NCI-H1105 treated with DMSO at 0.1 percent for 48 hours (cell line): ENCODE measurements around the gene TMEM178B.
"Not testable (repeated sequence)": the region's sequence is repeated elsewhere in the genome, so short reads cannot be mapped to it uniquely, and the experiment has no call there.

Experiments
- DNase-seq: peaks from one replicate; lab custom pipeline; 2025; lab: John Stamatoyannopoulos, UW

TMEM178B gene

DNA sequence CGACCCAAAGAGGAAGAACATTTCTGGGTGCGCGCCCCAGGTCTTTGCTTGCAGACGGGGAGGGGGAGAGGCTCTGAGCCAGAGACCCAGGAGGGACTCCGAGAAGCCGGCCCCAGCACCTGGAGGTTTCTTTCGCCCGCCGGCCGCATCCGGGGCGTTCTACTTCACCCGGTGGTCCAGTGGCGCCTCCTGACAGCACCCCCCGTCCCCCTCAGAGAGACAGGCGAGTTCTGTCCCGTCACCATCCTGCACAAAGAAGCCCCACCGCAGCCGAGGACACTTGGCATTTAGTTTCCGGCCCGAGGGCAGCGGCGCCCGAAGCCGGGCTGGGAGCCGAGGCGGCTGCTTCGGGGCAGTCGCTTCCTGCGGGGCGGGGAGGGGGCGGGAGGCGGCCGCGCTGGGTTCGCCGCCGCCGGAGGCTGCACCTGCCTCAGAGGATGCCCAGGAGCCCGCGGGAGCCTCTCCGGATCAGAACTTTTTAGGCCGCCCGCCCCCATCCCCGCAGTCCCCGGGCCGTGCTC lies at the start of gene TMEM178B:
TSS of gene TMEM178B (plus strand) at position 424 of the 521 bp plus-strand sequence.
- peak; percentile 39 for DNase-seq

DNA sequence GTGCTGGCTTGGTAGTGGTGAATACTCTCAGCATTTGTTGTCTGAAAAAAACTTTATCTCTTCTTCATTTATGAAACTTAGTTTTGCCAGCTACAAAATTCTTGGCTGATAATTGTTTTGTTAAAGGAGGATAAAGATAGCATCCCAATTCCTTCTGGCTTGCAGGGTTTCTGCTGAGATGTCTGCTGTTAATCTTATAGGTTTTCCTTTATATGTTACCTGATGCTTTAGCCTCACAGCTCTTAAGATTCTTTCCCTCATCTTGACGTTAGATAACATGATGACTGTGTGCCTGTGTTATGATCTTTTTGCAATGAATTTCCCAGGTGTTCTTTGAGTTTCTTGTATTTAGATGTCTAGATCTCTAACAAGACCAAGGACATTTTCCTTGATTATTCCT lies 49.2 kb upstream of the TMEM178B start:
- no peak for DNase-seq

DNA sequence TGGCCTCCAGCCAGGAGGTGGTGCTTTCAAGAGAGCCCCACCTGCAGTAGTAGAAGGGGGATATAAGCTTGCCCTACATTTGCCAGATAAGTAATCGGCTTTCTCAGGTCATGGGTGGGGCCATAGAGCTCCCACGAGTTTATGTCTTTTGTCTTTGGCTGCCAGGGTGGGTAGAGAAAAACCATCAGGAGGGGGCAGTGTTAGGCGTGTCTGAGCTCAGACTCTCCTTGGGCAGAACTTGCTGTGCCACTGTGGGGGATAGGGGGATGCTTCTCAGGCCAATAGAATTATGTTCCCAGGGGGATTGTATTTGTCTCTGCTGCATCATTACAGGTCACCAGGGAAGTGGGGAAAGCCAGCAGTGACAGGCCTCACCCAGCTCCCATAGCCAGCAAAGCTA lies 46.8 kb upstream of the TMEM178B start:
- DNase-seq = no peak

DNA sequence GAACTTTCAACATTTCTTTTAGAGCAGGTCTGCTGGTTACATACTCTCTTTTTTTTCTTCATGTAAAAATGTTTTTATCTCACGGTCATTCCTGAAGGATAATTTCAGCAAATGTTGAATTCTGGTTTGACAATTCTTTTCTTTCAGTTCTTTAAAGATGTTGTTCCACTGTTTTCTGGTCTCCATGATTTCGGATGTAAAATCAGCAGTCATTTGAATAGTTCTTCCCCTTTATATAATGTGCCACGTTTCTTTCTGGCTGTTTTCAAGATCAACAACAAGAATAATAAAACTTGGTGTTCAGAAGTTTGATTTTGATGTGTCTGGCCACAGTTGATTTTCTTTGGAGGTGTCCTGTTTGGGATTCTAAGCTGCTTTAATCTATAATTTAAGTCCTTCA lies 45.1 kb upstream of the TMEM178B start:
- no peak for DNase-seq

DNA sequence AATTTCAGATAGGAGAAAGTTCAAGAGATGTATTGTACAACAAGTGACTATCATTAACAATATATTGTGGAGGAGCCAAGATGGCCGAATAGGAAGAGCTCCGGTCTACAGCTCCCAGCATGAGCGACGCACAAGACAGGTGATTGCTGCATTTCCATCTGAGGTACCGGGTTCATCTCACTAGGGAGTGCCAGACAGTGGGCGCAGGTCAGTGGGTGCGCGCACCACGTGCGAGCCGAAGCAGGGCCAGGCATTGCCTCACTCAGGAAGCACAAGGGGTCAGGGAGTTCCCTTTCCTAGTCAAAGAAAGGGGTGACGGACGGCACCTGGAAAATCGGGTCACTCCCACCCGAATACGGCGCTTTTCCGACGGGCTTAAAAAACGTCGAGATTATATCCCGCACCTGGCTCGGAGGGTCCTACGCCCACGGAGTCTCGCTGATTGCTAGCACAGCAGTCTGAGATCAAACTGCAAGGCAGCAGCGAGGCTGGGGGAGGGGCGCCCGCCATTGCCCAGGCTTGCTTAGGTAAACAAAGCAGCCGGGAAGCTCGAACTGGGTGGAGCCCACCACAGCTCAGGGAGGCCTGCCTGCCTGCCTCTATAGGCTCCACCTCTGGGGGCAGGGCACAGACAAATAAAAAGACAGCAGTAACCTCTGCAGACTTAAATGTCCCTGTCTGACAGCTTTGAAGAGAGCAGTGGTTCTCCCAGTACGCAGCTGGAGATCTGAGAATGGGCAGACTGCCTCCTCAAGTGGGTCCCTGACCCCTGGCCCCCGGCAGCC lies 41.1 kb upstream of the TMEM178B start:
- DNase-seq = not testable (repeated sequence)

DNA sequence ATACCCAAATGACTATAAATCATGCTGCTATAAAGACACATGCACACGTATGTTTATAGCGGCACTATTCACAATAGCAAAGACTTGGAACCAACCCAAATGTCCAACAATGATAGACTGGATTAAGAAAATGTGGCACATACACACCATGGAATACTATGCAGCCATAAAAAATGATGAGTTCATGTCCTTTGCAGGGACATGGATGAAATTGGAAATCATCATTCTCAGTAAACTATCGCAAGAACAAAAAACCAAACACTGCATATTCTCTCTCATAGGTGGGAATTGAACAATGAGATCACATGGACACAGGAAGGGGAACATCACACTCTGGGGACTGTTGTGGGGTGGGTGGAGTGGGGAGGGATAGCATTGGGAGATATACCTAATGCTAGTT lies 35.8 kb upstream of the TMEM178B start:
- not testable (repeated sequence) for DNase-seq

DNA sequence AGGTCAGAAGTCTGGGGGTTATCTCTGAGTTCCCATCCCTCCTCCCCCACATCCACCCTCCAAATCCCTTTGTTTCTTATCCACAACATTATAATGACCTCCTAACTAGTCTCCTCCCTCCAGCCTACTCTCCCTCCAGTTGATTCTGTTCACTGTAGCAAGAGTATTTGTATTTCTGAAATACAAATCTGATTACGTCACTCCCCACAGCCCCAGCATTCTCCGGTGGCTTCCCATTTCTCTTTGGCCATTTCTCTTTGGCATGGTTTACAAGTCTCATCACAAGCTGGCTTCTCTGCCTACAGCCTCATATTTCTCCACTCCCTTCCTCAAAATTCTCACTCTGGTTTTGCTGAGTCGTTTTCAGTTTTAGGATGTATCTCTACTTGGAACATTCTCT lies 34.5 kb upstream of the TMEM178B start:
- no peak for DNase-seq

DNA sequence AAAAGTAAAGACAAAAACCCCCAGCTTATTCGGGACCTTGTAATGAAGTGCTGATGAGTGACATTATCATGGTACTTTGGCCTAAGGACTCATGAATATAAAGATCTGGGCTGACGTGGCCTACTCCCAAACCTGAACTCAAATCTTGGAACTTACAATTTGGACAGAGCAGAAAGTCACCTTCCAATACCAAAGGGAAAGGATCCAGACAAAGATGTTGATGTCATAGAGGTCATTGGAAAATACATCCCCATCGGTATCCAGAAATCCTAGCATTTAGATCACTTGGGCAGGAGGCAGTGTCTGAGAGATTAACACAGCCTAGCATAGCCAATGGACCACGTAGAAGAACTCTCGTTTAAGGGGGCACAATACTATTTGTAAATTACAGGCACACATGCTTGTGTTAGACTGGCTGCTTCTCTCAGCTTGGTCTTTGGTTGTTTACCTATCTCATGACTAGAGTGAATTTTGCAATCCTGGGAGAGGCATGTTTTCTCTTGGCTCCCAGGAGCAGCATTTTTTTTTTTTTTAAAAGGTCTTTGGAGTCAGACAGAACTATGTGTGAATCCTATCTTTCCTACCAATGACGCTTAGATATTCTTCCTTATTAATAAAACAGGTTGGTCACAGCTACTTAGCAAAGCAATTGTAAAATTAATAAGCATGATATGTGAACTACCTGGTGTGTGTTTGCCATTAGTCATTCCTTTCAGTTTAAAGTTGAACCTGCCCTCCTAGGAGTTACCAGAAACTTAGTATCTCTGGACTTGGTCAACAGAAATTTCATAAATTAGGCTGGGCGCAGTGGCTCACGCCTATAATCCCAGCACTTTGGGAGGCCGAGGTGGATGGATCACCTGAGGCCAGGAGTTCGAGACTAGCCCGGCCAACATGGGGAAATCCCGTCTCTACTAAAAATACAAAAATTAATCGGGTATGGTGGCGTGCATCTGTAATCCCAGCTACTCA lies 31.4 kb upstream of the TMEM178B start:
- DNase-seq = no peak

DNA sequence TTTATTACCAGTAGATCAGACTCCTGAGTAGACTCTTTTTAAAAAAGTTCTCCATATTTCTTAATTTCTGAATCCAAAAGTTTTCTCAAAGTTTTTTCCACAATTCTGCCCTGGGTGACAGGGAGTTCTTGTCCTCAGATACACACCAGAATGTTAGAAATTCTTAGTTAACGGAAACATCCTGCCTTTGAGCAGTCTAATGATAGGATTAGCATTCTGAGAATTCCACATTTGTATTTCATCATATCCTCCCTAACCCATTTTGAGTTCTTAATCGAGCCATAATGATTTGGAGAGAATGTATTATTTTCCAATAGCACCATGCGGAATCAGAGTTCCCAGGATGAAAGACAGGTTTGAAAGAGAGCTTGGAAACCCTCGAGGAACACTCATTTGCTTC lies 30.2 kb upstream of the TMEM178B start:
- no peak for DNase-seq

DNA sequence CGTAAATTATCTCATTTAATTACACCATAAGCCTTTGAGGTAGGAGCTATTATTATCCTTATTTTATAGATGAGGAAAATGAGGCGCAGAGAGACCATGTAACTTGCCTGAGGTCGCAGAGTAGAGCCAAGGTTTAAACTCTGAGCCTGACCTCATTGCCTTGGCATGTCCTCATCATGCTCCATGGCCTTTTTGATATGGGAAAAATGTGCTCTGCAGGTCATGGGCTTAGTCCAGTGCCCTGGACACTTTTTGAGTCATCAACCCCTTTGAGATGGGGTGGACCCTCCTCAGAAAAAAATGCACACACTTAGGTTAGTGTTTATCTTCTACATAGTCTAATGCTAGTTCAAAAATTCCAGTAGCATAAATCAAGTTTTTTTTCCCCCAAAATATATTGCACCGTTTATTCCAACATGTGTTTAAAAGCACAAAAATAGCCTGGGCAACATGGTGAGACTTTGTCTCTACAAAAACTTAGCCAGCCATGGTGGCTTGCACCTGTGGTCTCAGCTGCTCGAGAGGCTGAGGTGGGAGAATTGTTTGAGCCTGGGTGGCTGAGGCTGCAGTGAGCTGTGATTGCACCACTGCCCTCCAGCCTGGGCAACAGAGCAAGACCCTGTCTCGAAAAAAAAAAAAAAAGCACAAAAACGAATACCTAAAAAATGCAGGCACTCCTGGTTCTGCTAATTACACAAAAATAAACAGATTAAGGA lies 28.6 kb upstream of the TMEM178B start:
- DNase-seq = no peak

DNA sequence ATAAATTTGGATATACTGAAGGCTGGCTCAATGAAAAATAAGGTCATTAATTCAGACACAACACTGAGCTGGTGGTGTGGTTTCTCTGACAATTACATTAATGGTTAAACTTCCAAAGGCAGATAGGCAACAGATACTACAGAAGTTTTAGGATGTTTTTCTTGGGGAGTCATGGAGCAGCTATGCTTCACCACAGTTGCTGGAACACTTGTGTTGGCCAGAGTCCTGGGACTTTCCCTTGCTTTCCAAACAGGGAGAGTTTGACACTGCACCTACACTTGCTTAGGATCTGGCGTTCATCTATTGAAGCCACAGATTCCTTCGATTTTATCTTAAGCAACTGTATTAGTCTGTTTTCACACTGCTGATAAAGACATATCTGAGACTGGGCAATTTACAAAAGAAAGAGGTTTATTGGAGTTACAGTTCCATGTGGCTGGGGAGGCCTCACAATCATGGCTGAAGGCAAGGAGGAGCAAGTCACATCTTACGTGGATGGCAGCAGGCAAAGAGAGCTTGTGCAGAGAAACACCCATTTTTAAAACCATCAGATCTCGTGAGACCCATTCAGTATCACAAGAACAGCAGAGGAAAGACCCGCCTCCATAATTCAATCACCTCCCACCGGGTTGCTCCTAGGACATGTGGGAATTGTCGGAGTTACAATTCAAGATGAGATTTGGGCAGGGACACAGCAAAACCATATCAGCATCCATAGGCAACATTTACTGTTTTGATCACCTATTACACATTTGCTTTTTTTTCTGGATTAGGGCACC lies 27.8 kb upstream of the TMEM178B start:
- no peak for DNase-seq

DNA sequence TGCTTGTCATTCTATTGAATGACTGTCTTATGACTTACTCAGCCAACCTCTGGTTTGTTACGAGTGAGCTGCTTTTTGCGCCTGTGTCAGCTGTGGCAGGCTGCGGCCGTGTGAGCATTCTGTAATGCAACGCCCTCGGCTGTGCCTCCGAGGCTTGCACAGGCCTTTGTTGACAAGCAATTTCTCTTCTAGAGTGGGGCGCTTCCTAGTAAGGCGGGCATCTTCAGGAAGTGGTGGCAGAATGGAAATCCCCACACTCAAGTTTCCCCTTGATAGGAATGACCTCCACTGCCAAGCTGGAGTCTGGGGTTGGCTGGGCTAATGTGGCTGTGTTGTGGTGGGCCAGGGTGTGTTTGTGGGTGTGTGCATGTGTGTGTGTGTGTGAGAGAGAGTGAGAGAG lies 20.2 kb upstream of the TMEM178B start:
- no peak for DNase-seq

DNA sequence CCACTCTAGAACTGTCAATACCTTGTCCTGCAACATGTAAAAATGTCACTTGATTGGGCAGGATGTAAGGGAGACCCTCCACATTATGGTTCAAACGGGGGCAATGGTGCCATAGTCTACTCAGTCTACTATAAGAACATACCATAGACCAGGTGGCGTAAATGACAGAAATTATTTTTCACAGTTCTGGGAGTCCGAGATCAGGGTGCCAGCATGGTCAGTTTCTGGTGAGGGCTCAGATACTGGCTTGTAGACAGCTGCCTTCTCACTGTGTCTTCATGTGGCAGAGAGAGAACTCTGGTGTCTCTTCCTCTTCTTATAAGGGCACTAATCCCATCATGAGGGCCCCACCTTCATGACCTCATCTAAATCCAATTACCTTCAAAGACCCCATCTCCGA lies 18.7 kb upstream of the TMEM178B start:
- DNase-seq = no peak

DNA sequence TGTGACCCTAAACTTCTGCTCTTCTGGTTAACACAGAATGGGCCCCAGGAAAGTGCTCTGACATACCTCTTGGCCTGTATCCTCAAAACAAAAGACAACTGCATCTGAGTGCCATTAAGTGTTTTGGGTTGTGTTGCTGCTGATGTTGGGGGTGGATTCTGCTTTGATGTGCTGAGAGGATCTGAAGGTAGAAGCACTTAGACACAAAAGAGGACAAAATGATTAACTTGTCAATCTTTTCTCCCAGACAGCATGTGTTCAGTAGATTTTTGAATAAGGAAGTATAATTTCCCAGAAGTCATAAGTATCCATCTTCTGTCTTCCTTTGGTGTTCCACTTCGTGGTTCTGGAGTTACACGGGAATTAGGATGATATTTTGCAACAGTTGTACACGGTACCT lies 16.1 kb upstream of the TMEM178B start:
- DNase-seq = no peak

DNA sequence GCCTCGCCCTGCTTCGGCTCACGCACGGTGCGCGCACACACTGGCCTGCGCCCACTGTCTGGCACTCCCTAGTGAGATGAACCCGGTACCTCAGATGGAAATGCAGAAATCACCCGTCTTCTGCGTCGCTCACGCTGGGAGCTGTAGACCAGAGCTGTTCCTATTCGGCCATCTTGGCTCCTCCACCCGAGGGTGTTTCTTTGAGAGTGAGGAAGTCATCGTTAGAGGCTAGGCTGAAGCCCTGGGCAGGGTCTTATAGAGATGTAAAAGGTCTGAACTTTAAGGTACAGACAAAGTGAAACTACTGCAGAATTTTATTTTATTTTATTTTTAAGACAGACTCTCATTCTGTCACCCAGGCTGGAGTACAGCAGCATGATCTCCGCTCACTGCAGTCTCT lies 6.0 kb upstream of the TMEM178B start:
- peak; percentile 4 for DNase-seq

DNA sequence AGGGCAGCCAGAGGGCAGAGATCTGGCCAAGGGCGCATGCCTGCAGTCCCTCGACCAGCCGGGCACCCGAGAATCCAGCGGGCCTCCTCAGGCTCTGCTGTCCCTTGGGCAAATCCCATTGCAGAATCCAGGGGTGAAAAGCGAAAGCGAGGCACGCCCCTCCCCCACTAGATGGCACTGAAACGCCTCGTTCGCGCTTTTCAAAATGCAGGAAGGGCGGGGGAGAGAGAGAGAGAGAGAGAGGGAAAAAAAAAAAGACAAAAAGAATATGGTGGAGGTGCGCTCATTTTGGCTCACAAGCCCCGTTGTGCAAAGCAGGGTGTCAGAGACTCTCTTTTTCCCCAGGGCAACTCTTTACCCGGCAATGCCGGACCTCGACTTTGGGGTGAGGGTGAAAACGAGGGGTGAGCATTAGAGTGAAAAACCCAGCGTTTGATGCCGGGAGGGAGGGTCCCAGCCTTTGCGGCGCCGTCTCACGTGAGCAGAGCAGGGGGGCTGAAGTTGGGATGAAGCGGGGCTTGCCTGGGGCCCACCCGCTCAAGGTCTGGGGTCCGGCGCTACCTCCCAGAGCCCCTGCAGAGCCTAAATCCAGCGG lies 2.5 kb upstream of the TMEM178B start:
- peak; percentile 86 for DNase-seq

DNA sequence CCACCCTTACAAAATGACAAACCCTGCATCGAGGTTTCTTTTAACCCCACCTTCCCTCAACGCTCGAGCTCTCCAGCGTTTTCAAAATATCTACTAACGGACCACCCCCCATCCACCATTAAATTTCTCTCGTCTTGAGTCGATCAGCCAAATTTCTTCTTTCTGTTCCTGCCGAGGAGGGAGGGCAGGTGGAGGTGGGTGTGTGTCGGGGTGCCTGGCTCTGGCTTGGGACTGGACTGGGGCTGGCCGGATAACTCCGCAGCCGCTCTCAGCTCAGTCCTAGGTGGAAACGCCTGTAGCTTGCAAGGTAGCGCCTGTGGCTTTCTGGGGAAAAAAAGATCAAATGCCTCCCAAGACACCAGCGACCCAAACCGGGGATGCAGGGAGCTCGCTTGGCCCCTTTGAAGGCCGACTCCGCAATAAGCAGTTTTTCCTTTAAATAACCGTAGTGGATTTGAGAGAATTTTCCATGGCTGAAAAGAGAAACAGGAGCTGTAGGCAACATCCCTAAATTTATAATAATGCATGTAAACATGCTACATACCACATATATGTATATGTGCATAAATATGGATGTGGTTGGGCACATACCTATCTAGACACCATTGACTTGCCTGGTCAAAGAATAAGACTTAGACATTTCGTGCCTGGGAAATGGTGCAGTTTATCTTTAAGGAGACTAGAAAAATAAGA lies 1.9 kb upstream of the TMEM178B start:
- DNase-seq = peak; percentile 62

DNA sequence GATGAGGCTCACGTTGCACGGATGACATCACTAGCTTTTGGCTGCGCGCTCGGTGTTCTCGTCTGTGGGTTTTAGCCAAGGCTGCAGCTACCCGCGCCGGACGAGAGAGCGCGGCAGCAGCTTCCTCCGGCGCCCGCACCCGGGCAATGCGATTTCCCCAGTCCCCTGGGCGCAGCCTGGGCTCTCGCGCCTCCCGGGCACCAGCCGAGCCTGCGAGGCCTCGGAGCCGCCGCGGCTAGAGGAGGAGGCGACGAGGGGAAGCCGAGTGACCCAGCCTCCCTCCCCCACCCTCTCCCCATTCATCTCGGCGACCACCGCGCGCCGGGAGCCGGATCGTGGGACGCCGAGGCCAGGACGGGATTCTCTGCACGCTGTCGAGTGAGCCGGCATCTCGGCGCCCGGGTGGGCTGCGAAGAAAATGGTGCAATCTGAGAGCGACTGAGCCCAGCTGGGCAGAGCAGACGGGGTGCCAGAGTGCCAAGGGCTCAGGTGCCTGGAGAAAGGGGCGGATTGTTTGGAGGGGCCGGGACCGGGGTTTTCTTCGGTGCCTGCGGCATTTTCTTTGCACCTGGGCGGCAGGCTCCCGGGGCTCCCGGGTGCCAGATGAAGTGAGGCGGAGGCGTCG lies 1.2 kb upstream of the TMEM178B start:
- peak; percentile 83 for DNase-seq

DNA sequence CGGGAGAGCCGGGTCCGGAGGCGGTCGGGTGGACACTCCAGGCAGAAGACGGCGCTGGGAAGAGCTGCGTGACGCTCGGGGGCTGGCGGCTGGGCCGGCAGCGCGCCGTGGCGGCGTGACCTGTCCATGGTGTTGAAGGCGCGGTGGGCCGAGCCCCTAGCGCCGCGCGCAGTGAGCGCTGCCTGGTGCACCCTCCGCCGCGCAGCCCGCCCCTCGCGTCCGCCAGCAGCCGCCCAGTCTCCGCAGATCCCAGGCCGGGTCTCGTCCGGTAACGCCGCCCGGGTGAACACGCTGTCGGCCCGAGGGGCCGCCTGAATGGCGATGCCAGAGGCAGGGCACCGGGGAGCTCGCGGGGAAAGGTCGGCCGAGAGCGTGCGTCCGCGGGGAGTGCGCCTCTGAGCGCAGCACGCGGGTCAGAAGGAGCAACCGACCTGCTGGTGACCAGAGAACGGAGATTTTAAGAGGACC lies 657 bp upstream of the TMEM178B start:
- peak; percentile 39 for DNase-seq
